Endodermal cell (in vitro differentiated cells): ENCODE data around the gene RAG2. TPM values are rescaled to one million over a fixed set of nuclear protein-coding genes. Genes with fewer than 3 reads are reported as not detected.

ENCODE experiments used
- DNase-seq: peaks from one replicate; pipeline ENCODE4 v3.0.0-alpha.2; 2017
- H3K27ac ChIP-seq: 2 replicates; pipeline ENCODE4 v1.5.1; 2013; ENCODE audit warnings: mild to moderate bottlenecking, low read depth, low read length, moderate library complexity
- H3K27me3 ChIP-seq: 2 replicates; pipeline ENCODE4 v1.6.1; 2013; ENCODE audit warnings: mild to moderate bottlenecking, low read length, moderate library complexity; ENCODE audit not compliant: insufficient read depth, control insufficient read depth, poor library complexity, severe bottlenecking
- H3K36me3 ChIP-seq: 2 replicates; pipeline ENCODE4 v1.7.0; 2013; ENCODE audit warnings: mild to moderate bottlenecking, low read length, moderate library complexity; ENCODE audit not compliant: control insufficient read depth, insufficient read depth
- H3K4me1 ChIP-seq: one replicate; pipeline ENCODE4 v1.7.0; 2013; ENCODE audit warnings: low read length; ENCODE audit not compliant: control insufficient read depth, insufficient read depth
- H3K4me3 ChIP-seq: 2 replicates; pipeline ENCODE4 v1.5.1; 2013; ENCODE audit warnings: mild to moderate bottlenecking, low read length, moderate library complexity
- H3K9ac ChIP-seq: 2 replicates; pipeline ENCODE4 v1.6.1; 2013; ENCODE audit warnings: mild to moderate bottlenecking, low read length, moderate library complexity; ENCODE audit not compliant: poor library complexity, severe bottlenecking; ENCODE audit errors: extremely low read depth
- H3K9me3 ChIP-seq: 2 replicates; pipeline ENCODE4 v1.6.1; 2013; ENCODE audit warnings: mild to moderate bottlenecking, low read length, moderate library complexity; ENCODE audit not compliant: control insufficient read depth
- H3K27ac Mint-ChIP-seq: 2 replicates; pipeline ENCODE4 v1.8.0; 2020; ENCODE audit warnings: mixed read lengths
- H3K27me3 Mint-ChIP-seq: 2 replicates; pipeline ENCODE4 v1.8.0; 2021; ENCODE audit warnings: mild to moderate bottlenecking, mixed read lengths; ENCODE audit not compliant: insufficient read depth
- H3K36me3 Mint-ChIP-seq: 2 replicates; pipeline ENCODE4 v1.8.0; 2020; ENCODE audit warnings: low read depth, mixed read lengths
- H3K4me1 Mint-ChIP-seq: 2 replicates; pipeline ENCODE4 v1.8.0; 2020; ENCODE audit warnings: mixed read lengths
- H3K4me3 Mint-ChIP-seq: 2 replicates; pipeline ENCODE4 v1.8.0; 2020; ENCODE audit warnings: mild to moderate bottlenecking, moderate library complexity, mixed read lengths
- H3K9me3 Mint-ChIP-seq: 2 replicates; pipeline ENCODE4 v1.8.0; 2020; ENCODE audit warnings: mild to moderate bottlenecking, mixed read lengths
- CTCF ChIP-seq: fragments of 200-600 bp; sonication (generic); conservative IDR thresholded peaks from 2 replicates; pipeline ENCODE4 v1.5.0; 2021; ENCODE audit warnings: antibody characterized with exemption, mild to moderate bottlenecking
- WGBS, 2 experiments: methylation state at CpG; one replicate each; pipeline versions ENCODE4 v1.1.5 to v1.1.7; 2013; ENCODE audit warnings: missing lambda C conversion rate in 2 of 2, mixed read lengths in 1 of 2; ENCODE audit not compliant: insufficient coverage in 1 of 2, insufficient read length in 1 of 2; 5-methylcytosine and 5-hydroxymethylcytosine counted together
- long read RNA-seq, 4 experiments: library from polyadenylated mRNA in 2 of 4; library from RNA in 1 of 4; library from capped mRNA in 1 of 4; stranded (forward) in 3 of 4; unstranded in 1 of 4; transcript quantifications; one replicate each; pipeline ENCODE4 v2.0.0, GENCODE V29; 2020 to 2021; ENCODE audit warnings: inconsistent platforms in 1 of 4
- polyA plus RNA-seq, 2 experiments: library from polyadenylated mRNA; stranded (reverse); fragments of 50-300 nt; gene quantifications; one replicate each; pipeline ENCODE4 v1.2.3, GENCODE V29; 2013
- total RNA-seq, 2 donors: library from RNA; stranded (reverse); fragmentation: NEBNext Ultra II Directional in 1 of 2; extraction: Animal tissue kit (Norgen Biotek cat#: 25700) in 1 of 2; gene quantifications; 2 replicates in 1 of 2; 3 replicates in 1 of 2; pipeline ENCODE4 v1.2.1, GENCODE V29; 2021

Gene RAG2
- not detected for total RNA-seq
- polyA plus RNA-seq (2013, experiment 1 of 2) = not detected
- not detected for polyA plus RNA-seq (2013, experiment 2 of 2)
- long read RNA-seq, experiment 1 = 0 reads
- long read RNA-seq, experiment 2 = 0 reads
- long read RNA-seq, experiment 3 = 0 reads
- long read RNA-seq, experiment 4 = 0 reads

GRCh38 chr11:36598051-36598450 is at the start of gene RAG2:
Gene RAG2, minus strand, starts transcription at chr11:36598236. Its CDS starts 4,068 bp downstream, at chr11:36594168.
- Histone ChIP-seq H3K9ac (no peak within 1 kb of the TSS), H3K9me3 (no peaks in the 10 kb centered on the region), H3K27ac (no peak within 1 kb of the TSS), H3K27me3 (peaks cover 2% of the 10 kb centered on the region), H3K4me3 (no peak within 1 kb of the TSS), H3K36me3 (no peaks in the 10 kb centered on the region), H3K4me1 (peaks cover 4% of the 10 kb centered on the region)
- Mint-ChIP-seq H3K27me3 (peaks cover 5% of the 10 kb centered on the region), H3K36me3 (no peaks in the 10 kb centered on the region), H3K9me3 (no peaks in the 10 kb centered on the region), H3K27ac (no peak within 1 kb of the TSS), H3K4me1 (peaks cover 4% of the 10 kb centered on the region), H3K4me3 (no peak within 1 kb of the TSS)
- 84 to 93% methylated on average over 2 of the region's 2 CpGs for WGBS, 2 experiments
- TF ChIP-seq CTCF = no peak
- no peak for DNase-seq

DNA sequence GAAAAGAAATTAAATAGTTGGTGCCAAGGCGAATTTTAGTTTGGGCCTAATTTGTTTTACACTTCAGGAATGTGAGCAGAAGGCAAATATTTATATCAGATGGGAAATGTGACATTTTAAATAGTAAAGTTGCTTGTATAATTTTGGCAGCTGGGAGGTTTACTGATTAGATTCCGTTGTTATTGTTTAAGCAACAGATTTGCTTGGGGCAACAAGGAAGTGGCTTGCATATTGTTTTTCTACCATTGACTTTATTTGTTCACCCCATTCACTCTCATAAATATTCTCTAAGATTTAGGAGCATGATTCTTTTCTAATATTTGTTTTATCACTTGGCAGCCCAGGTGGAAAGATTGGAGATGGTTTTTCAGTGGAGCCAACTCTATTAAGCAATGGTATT is 40.5 kb upstream of the RAG2 start:
- Histone ChIP-seq H3K4me3 (no peak overlapping the region), H3K4me1 (no peaks in the 10 kb centered on the region), H3K9me3 (no peaks in the 10 kb centered on the region), H3K27me3 (no peaks in the 10 kb centered on the region), H3K36me3 (no peaks in the 10 kb centered on the region), H3K27ac (no peak overlapping the region), H3K9ac (no peak overlapping the region)
- no peak for TF ChIP-seq CTCF
- peaks cover 6% of the 10 kb centered on the region for H3K9me3 Mint-ChIP-seq
- H3K27me3 Mint-ChIP-seq = no peaks in the 10 kb centered on the region
- H3K4me3 Mint-ChIP-seq = no peak overlapping the region
- no peak overlapping the region for H3K27ac Mint-ChIP-seq
- H3K36me3 Mint-ChIP-seq = peaks cover 25% of the 10 kb centered on the region
- no peak for DNase-seq
- WGBS, 2 experiments = 92 to 93% methylated on average over 1 to 2 of the region's 2 CpGs
- H3K4me1 Mint-ChIP-seq = peaks cover 5% of the 10 kb centered on the region

- H3K27ac ChIP-seq = no peak overlapping the region
Observed at GRCh38 chr11:36635066-36635862, 37.2 kb upstream of the RAG2 start.

More at GRCh38 chr11:36635066-36635862, 37.2 kb upstream of the RAG2 start:
- TF ChIP-seq CTCF = no peak
- 60 to 94% methylated on average over 1 to 4 of the region's 4 CpGs for WGBS, 2 experiments
- Mint-ChIP-seq H3K36me3 (peaks cover 19% of the 10 kb centered on the region), H3K27ac (no peak overlapping the region), H3K4me1 (peaks cover 5% of the 10 kb centered on the region), H3K9me3 (no peaks in the 10 kb centered on the region), H3K27me3 (no peaks in the 10 kb centered on the region), H3K4me3 (no peak overlapping the region)
- Histone ChIP-seq H3K27me3 (no peaks in the 10 kb centered on the region), H3K4me1 (no peaks in the 10 kb centered on the region), H3K9me3 (no peaks in the 10 kb centered on the region), H3K9ac (no peak overlapping the region), H3K36me3 (no peaks in the 10 kb centered on the region), H3K4me3 (no peak overlapping the region)
- no peak for DNase-seq
